GM10266 (cell line): Measurements from ENCODE around the gene ADAT3.

ENCODE experiments used
- DNase-seq: peaks from one replicate; pipeline ENCODE4 v3.0.0; 2012; ENCODE audit errors: extremely low spot score
- CTCF ChIP-seq: IDR thresholded peaks from 2 replicates; pipeline ENCODE4 v1.5.1; 2012; ENCODE audit warnings: mild to moderate bottlenecking, low read depth; ENCODE audit not compliant: control insufficient read depth, insufficient read depth; ENCODE audit errors: missing control alignments

ADAT3 gene

DNA sequence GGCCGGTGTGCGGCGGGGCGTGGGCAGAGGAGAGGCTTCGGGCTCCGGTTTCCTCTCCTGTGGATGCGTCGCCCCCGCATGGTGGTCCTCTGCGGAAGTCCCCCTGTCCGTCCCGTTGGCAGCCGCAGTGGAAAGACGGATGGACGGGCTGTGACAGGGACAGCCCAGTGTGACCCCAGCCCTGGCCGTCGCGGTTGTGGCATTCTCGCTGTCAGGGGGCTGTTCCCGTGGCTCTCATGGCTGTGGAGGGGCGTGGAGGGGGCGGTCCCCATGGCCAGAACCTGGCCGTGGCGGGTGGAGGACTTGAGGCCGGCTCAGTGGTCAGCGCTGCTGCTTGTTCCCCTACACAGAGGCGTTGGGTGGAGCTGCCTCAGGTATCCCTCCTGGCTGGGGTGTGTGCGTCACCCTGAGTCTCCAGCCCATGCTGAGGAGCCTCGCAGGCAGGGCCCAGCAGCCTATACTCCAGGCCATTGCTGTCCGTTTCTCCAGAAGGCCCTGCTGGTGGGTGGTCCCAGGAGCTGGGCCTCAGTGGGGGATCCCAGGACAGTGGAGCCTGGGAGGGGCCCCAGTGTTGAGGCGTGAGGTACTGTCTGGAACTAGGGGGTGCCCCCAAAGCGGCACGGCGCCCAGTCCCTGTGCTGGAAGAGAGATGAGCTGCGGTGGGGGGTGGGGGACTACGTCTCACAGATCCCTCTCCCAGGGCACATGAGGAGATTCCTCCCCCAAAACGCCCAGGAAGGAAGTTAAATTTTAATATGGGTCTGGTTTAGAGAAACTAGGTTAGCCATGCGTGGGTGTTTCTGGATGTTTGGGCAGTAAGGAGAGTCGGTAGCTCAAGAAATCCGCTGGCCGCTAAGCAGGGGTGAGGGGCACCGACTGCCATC, 56.0 kb downstream of the ADAT3 start:
- no peak for TF ChIP-seq CTCF
- no peak for DNase-seq

DNA sequence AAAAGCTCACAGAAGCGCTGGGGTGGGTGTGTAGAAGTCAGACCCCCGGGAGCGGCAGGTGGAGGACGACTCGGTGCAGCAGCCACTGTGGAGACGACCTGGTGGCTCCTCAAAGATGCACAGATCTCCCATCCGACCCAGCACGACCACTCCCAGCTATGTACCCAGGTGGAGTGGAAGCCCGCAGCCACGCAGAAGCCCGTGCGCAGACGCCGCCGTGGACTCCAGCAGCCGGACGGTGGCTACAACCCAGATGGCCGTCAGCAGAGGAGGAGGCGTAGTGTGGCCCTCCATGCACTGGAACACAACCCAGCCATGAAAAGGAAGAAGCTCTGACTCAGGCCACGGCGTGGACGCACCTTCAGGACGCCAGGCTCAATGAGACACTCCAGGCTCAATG, 57.5 kb downstream of the ADAT3 start:
- no peak for TF ChIP-seq CTCF
- DNase-seq, result no peak
